Measurements from ENCODE around the gene NR4A1.
A peak's percentile ranks its signal among the peaks of the same experiment; 100 is the strongest.

NR4A1 gene

GRCh38 chr12:52055731-52056711 lies 4.8 kb downstream of the NR4A1 start:
- peak; percentile 58 for DNase-seq (ENCODE audit: low read depth)
- no peak overlapping the region for H3K4me3 ChIP-seq (replicated peaks; ENCODE audit: low read depth, low read length)
- TF ChIP-seq, protein P1, sequence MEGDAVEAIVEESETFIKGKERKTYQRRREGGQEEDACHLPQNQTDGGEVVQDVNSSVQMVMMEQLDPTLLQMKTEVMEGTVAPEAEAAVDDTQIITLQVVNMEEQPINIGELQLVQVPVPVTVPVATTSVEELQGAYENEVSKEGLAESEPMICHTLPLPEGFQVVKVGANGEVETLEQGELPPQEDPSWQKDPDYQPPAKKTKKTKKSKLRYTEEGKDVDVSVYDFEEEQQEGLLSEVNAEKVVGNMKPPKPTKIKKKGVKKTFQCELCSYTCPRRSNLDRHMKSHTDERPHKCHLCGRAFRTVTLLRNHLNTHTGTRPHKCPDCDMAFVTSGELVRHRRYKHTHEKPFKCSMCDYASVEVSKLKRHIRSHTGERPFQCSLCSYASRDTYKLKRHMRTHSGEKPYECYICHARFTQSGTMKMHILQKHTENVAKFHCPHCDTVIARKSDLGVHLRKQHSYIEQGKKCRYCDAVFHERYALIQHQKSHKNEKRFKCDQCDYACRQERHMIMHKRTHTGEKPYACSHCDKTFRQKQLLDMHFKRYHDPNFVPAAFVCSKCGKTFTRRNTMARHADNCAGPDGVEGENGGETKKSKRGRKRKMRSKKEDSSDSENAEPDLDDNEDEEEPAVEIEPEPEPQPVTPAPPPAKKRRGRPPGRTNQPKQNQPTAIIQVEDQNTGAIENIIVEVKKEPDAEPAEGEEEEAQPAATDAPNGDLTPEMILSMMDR (IDR thresholded peaks at IDR 0.05; ENCODE audit: low read length, missing control alignments), result no peak

DNA sequence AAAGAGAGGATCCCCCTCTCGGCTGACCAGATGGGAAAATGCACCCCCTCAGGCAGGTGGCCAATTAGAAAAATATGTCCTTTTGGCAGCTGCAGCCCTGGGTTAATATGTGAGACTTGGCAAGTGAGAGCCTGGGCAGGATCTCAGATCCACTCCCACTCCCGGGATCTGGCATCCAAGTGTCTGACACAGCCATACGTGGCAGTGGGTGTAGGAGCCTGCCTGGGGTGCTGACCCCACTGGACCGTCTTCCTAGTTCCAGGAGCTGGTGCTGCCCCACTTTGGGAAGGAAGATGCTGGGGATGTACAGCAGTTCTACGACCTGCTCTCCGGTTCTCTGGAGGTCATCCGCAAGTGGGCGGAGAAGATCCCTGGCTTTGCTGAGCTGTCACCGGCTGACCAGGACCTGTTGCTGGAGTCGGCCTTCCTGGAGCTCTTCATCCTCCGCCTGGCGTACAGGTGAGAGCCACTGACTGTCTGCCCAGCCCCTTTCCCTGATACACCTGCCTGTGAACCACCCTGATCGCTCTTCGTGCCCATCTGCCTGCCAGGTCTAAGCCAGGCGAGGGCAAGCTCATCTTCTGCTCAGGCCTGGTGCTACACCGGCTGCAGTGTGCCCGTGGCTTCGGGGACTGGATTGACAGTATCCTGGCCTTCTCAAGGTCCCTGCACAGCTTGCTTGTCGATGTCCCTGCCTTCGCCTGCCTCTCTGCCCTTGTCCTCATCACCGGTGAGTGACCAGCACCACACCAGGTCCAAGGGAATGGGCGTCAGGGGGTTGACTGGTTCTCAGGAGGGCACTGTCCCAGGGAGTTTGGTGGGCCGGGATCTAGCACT lies 5.8 kb downstream of the NR4A1 start:
- TF ChIP-seq, protein P1 (IDR thresholded peaks at IDR 0.05; ENCODE audit: low read length, missing control alignments), result no peak
- DNase-seq (ENCODE audit: low read depth), result peak; percentile 65
- H3K4me3 ChIP-seq (replicated peaks; ENCODE audit: low read depth, low read length), result no peak overlapping the region

DNA sequence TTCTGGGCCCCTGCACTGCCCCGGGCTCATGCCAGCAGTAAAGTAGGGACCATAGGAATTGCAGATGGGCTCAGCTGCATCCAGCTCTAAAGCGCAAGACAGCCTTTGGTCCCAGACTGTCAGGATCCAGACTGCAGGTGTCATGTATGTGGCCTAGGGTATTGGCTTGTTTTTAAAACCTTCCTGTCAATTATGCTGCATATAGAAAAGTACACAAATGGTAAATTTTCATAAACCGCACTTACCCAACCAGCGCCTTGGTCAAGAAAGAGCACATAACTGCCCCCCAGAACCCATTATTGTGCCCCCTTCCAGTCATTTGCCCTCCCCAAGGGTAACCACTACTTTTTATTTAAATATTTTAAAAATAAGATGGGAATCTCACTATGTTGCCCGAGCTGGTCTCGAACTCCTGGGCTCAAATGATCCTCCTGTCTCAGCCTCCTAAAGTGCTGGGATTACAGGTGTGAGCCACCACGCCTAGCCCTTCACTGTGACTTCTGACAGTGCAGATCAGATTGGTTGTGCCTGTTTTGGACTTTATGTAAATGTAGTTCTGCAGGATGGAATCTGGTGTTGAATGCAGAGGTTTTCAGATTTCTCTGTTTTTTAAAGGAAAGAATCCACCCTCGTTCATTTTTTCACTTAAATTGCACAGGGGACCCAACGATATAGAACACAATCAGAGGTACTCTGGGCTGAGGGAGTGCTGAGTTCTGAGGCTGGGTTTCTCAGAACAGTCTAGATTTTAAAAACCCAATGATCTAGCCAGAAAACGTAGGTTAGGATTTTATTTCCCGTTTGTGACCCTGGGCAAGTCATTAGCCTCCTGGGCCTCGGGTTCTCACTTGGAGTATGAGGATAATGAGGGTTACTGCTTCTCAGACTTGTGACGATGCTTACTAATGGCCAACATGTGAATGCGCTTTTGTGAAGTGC lies 6.7 kb downstream of the NR4A1 start:
- DNase-seq (ENCODE audit: low read depth), result peak; percentile 47
- no peak overlapping the region for H3K4me3 ChIP-seq (replicated peaks; ENCODE audit: low read depth, low read length)
- TF ChIP-seq, protein P1 (IDR thresholded peaks at IDR 0.05; ENCODE audit: low read length, missing control alignments), result no peak

- TF ChIP-seq, protein P1 (IDR thresholded peaks at IDR 0.05; ENCODE audit: low read length, missing control alignments), result no peak
- no peak overlapping the region for H3K4me3 ChIP-seq (replicated peaks; ENCODE audit: low read depth, low read length)
- DNase-seq (ENCODE audit: low read depth), result peak; percentile 58
Measured at GRCh38 chr12:52058631-52059361, 7.6 kb downstream of the NR4A1 start.

DNA sequence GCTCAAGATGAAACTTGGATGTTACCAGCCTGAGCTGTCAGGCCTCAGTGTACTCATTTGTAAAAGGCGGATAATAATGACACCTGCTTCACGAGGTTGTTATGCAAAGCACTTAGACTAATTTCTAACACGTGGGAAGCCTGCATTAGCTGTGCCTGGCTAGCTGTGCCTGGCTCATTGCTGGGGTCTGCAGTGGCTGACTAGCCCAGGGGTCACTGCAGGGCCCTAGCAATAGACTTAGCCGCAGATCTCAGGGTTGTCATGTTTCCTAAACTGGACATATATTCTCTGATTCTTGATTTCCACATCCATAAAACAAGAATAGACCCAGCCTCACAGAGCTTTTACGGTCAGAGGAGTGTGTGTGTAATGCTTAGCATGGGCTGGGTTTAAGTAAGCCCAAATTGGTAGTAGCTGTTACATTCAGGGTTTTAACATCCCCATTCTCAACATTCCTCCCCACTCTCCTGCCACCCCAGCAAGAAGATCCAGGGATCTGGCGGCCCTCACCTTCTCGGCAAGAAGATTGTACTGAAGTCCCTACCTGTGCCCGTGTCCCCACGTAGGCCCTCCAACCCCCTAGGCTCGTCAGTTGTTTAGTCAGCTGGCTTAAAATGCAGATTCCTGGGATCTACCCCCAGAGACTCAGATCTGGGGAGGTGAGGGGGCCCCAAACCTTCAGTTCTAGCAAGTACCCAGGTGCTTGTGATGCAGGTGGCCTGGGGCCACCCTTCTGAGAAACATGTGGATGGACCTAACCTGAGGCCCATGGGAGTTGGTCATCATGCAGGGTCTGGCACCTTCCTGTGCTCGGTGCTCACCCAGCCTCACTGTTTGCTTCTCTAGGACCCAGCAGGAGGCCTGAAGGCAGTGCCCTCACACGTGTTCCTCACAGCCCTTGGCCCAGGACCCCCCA lies 8.6 kb downstream of the NR4A1 start:
- peak; percentile 77 for DNase-seq (ENCODE audit: low read depth)
- no peak overlapping the region for H3K4me3 ChIP-seq (replicated peaks; ENCODE audit: low read depth, low read length)
- TF ChIP-seq, protein P1 (IDR thresholded peaks at IDR 0.05; ENCODE audit: low read length, missing control alignments), result no peak

All from fibroblast of pulmonary artery (primary cell).